Activated T-cell treated with anti-CD3 and anti-CD28 coated beads for 4 hours (primary cell): ENCODE data around the gene HSD11B1.

ENCODE experiments used
- DNase-seq: peaks from one replicate; pipeline ENCODE4 v3.0.0-alpha.2; 2020

The HSD11B1 gene

DNA sequence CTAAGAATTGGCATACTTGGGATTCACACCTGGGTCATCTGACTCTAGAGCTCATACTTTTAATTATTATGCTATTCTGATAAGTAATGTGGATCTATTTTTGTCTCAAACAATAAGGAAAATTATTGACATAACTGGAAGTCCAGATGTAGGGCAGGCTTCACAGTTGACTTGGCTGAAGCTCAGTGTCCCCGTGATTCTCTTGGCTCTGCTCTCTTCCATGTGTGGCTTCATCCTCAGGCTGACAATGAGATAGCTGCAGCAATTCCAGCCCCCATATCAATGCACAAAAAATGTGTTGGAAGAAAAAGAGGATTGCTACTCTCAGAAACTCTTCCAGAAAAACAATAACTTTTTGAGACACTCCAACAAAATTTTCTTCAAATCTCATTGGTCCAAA lies 23.8 kb downstream of the HSD11B1 start:
- no peak for DNase-seq

DNA sequence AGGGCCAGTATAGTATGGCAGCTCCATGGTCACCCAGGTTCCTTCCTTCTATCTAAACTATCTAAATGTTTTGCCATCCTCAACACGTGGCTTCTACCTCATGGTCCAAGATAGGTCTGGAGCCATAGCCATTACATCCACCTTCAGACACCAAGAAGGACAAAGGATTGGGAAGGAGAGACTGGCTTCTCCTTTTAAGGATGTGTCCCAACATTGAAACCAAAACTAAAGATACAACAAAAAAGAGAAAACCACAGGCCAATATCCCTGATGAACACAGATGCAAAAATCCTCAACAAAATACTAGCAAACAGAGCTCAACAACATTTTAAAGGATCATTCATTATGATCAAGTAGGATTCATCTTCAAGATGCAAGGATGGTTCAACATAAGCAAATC lies 24.8 kb downstream of the HSD11B1 start:
- no peak for DNase-seq

DNA sequence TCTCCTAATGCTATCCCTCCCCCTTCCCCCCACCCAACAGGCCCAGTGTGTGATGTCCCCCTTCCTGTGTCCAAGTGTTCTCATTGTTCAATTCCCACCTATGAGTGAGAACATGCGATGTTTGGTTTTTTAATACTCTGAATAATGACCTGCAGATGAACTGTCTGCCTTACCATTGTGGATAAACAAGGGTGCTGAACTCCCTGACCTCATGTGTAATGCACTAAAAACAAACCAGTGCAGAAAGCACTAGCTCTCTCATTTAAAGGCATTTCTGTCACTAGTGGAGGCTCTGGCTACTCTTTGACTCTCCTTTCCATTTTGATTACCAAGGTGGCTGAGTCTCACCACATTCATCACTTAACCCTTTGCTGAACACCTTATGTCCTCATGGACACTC lies 28.1 kb downstream of the HSD11B1 start:
- DNase-seq, result no peak

- no peak for DNase-seq
Measured at GRCh38 chr1:209733409-209734192, 29.0 kb downstream of the HSD11B1 start.

DNA sequence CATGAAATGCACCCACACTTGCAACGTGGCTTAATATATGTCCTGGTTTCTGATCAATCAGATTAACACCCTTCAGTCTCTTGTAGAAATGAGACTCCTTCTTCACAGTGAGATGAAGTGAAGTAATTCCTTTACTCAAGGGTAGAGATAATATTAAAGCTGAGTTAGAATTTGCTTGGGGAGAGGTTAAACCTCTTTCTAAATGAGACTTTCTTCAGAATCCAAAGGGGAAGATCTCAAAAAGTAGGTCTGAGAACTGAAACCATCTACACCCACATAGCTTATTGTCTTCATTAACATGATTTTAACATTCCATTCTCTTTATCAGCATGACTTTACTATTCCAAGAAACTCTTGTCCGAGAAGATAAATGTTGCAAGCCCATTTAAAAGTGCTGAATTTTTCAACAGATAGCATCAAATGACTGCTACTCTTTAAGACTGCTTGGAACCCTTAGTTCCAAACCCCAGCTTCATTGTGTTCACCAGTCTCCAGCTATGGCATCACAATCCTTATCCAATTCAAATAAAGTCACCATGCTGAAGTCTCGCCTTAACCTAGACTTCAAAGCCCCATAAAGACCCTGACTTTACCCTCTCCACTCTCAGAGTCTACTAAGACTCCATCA lies 32.0 kb downstream of the HSD11B1 start:
- DNase-seq, result no peak

DNA sequence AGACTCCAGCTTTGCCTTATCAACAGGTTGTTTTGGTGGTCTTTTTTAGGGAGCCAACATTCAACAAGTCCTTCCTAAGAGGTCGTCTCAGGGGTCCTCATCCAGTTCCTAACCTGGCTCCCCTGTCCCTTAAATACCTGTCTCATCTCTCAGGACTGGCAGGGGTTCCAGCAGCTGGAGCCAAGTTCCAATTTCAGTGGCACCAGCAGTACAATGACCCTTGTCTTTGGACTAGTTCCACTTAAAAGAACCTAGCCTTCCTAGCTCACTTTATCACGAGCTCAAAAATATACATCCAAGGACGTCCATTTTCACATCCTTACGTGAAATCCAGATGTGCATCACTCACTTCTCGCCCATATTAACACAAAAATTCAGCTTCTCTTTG lies 32.5 kb downstream of the HSD11B1 start:
- no peak for DNase-seq

- no peak for DNase-seq
Measured at GRCh38 chr1:209738270-209738669, 33.6 kb downstream of the HSD11B1 start.

GRCh38 chr1:209741193-209741592 lies 36.5 kb downstream of the HSD11B1 start:
- DNase-seq, result no peak

DNA sequence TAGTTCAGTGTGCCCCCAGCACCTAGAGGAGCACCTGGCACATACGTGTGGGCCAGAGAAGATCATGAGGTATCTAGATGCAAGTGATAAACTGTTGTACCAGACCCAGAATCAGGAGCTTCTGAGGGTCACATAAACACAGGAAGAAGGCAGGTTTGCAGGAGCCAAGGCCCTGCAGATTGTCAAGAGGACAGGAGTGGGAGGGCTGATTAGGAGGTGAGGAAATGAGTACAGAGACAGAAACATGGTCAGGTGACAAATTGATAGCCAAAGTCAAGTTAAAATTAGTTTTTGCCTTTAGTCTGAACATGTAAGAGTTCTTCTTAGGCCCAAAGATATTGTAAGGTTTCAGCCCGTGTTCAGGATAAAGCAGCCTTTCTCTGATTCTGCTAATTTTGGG lies 37.2 kb downstream of the HSD11B1 start:
- DNase-seq, result no peak

DNA sequence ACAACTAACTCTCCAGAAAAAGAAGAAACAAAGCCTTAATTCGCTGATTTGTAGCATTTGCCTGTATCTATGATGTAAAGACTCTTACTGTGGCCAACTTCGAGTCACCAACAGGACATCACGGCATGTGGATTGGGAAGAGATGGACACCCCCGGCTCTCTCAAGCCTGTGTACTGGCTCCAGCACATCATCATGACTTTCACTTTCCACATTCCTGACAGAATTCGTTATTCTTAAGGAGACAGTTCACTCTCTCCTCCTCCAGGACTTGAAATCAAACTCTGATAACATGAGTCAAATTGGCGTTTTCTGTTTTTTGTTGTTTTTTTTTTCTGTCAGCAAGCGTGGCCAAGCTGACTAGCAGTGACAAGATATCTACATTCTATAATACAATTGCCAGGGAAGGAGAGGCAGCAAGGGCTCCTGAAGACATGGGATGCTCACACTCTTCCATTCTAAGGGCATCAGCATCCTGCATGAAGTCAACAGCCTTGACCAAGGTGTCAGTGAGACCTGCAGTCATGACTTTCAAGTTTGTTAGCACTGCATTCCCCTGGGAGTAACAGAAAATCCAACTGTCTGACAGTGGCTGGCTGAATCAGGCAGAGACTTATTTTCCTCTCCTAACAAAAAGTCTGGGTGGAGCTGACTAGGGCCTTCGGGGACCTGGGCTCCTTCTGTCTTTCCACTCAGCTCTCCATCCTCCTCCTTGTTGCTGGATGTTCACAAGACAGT lies 37.9 kb downstream of the HSD11B1 start:
- DNase-seq, result no peak

DNA sequence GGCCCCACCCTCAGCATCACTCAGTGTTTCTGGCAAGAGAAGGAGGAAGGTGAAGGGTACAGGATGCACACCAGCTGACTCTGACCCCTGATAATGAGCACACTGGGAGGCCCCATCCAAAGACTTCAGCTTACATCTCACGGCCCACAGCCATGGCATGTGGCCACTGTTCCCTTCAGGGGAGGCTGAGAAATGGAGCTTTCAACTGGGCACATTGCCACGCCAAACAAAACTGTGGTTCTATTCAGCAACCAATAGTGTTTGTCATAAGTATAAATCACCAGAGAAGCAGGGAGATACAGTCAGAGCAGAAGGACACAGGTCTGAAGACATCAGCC lies 38.5 kb downstream of the HSD11B1 start:
- no peak for DNase-seq

DNA sequence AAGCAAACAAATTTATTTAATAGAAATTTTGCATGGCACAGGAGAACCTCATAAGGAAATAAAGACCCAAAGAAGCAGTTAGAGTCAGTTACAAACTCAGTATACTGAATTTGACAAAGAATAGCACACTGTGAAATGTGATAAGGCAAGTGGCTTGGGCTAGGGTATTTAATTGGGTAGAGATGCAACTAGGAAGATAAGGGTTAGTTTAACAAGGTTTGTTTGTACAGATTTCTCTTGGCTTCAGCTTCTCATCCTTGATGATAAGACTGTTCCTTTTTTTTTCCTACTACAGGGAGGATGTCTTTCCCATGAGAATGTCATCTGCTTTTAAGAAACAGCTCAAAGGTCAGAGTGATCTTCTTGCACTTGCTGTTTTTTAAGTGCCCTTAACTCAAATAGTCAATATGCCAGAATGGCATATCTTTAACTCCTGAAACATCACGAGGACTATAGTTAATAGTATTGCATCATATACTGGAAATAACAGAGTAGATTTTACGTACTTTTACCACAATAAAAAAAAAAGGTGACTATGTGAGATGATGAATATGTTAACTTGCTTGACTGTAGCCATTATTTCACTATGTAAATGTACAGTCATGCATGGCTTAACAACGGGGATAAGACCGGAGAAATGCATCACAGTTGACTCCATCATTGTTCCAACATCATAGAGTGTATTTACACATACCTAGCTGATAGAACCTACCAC lies 42.0 kb downstream of the HSD11B1 start:
- DNase-seq, result no peak

DNA sequence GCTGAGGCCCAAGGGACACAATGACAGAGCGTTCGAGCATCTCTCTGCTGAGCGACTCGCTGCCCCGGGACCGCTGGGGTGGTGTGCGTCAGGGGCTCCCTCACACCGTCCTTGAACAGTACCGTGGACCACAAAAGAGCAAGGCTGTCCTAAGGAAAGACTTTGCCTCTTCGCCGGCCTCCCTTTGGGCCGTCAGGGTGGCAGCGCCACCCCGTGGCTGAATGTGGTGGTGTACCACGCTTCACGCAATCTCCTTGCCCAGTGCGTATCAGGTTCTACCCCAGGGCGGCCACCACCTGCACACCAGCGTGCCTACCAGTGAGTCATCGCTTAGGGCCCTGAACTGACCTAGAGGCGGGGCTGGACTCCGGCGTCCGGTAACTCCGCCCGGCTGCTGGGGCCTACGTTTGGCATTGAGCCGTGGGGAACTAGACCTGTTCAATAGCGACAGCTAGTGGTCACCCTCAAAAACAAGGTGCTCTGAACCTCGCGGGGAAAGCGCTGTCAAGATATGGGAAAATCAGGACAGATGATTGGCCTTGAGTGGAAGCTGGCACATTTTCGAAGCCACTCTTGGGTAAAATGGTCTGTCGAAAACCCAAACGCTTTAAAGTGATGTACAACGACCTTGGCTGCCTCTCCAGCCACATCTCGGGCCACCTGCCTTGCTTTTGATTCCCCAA lies 43.1 kb downstream of the HSD11B1 start:
- DNase-seq, result peak; percentile 70

DNA sequence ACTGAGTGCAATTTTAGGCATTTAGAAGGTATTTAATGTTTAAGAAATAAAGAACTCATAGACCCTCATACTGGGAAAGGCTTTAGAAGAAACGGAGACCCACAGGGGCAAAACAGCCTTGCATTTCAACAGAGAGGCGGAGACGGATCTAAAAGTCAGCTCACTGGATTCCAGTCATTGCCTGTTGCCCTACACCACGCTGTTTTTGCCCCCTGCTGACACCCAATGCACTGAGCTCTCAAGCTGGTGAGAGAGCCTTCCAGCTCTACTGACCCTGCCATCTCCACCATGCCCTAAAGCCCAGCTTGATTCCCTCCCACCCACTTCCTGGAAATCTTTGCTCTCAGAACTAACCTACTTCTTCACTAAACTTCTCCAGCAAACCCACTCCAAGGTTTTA lies 44.0 kb downstream of the HSD11B1 start:
- DNase-seq, result no peak

DNA sequence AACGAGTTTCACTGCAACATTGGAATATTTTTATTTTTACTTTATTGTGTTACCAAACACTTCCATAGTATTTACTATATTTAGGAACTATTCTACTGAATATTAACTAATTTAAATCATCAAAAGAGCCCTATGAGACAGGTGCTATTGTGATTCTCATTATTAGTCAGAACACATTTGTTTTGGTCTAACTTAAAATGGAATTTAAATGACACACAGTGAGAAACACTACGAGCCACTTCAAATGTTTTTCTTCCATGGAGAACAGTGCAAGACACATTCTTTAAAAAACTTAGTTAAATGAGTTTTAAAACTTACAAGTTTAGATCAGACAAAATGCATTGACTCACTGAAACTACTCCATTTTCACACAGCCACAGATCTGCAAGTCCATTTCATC lies 44.6 kb downstream of the HSD11B1 start:
- no peak for DNase-seq

DNA sequence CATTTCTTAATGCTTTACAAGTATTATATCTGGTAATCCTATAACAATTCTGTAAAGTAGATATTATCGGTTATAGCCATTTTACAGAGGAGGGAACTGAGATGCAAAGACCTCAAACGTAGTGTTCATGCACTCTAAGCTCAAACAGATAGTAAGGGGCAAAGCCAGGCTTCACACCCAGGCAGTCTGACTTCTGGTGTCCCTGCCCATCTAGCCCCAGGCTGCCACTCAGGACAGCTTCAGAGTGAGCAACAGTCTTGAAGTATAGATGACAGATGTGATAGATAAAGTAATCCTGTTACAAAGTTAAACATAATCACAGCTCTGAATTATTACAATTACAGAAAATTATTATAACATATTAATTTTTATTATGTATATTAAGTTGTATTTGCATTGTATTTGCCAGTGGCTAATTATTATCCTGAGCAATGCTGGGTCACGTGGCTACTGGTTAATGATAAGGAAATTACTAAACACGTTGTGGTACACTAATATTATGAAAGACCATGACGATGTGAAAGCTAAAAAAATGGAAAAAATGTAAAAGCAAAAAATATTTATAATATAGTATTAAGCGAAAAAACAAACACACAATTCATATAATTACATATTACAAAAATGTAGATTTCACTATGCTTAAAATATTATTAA lies 45.2 kb downstream of the HSD11B1 start:
- no peak for DNase-seq

- DNase-seq, result no peak
Measured at GRCh38 chr1:209751627-209752231, 47.1 kb downstream of the HSD11B1 start.

- no peak for DNase-seq
Measured at GRCh38 chr1:209752890-209753289, 48.2 kb downstream of the HSD11B1 start.

- no peak for DNase-seq
Measured at GRCh38 chr1:209755256-209755655, 50.6 kb downstream of the HSD11B1 start.

DNA sequence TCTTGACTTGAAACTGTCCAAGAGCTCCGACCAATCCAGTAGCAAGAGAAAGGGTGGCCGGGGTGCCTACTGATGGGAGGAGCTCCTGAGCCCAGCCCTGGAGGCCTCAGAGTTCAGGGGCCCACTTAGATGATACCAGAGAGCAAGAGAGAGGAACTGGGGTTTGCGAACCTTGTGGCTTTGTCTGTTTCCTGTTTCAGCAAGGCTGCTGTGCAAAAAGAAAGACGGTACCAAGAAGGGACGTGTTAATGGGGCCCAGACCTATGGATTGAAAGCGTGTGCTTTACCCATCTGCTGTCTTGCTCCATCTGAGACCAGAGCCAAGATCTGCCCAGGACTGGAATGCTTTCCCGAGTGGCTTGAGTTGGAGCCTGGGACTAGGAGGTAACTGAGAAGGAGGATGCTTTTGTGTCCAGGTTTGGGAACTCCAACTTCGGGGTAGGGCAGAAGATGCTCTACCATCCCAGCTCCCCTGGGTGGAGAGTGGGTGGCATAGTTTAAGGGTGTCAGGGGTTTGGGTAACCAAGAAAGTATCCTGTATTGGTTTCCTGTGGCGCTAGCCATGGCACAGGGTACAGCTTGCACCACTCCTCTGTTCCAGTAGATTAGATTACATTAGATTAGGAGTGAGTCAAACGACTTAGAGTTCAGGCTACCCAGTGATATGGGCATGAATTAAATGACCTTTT lies 51.4 kb downstream of the HSD11B1 start, which contains the start of gene TRAF3IP3:
TRAF3IP3 (plus strand) TSS at position 128 of the 689 bp plus-strand sequence. CDS start 3,987 bp downstream, outside the sequence.
- DNase-seq, result peak; percentile 51
